Activated T-cell treated with anti-CD3 and anti-CD28 coated beads for 48 hours (primary cell): ENCODE data around the gene HOXD8.

Source experiments
- DNase-seq: peaks from one replicate; pipeline ENCODE4 v3.0.0-alpha.2; 2020; ENCODE audit warnings: low read depth

Gene HOXD8

GRCh38 chr2:176128982-176129796 lies at the start of gene HOXD8:
HOXD8 (plus strand) TSS chr2:176129705; CDS start chr2:176130367, 662 bp downstream.
- DNase-seq, result no peak

DNA sequence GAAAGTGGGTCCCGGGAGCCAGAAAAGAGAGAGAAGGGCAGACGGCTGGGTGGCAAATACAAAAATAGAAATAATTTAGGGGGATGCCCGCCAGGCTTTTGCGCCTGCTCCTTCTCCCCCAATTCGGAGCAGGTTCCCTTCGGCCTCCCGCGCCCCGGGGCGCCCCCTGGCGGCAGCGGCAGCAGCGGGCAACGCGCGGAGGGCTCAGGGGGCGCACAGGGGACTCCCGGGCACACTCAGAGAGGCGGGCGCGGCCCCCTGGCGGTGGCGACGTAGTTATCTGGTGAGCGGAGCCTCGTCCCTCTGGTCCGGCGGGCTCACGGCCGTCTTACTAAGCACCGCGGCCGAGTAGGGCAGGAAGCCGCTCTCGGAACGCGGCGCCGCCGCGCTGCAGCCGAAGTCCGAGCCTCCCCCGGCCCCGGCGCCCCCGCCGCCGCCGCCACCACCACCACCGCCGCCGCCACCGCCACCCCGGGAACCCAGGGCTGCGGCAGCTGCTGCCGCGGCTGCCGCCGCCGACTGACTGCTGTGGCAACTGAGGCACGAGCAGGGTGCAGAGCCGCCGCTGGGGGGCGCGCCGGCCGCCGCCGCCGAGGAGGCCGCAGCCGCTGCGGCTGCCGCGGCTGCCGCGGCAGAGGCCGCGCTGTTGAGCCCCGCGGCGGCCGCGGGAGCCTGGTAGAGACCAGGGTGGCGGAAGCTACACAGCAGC lies 49.5 kb upstream of the HOXD8 start:
- peak; percentile 49 for DNase-seq

DNA sequence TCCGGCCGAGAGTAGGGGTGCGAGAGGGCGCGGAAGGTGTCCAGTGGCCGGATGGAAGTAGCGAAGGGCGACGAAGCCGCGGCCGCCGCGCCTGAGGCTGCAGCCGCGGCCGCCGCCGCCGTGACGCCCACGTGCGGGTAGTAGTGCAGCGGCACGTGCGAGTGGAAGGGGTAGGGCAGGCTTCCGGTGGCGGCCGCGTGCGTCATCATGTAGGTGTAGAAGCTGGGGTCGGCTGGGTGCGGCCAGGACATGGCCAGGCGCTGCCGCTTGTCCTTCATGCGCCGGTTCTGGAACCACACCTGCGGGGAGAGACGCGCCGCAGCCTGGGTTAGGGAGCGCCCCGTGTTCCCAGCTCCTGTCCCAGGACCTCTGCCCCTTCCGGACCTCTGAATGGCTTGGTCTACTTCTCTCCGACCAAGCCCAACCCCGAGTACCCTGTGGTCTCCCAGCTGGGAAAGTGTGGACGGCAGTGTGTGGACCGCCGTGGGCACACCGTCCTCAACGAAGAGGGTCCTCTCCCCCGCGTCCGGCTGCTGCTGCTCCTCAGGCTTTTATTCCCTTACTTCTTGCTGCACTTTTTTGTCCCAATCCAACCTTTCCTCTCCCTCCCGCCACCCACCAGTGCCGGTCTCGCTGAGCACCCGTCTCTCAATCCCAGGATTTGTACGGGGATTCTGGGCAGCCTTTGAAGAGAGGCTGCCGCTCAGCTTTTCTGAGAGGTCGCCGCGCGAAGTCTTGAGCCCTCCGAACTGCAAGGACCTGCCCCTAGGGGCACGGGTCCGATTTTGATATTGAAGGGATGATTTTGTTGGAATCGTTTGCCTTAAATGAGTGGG lies 48.7 kb upstream of the HOXD8 start:
- DNase-seq, result no peak

DNA sequence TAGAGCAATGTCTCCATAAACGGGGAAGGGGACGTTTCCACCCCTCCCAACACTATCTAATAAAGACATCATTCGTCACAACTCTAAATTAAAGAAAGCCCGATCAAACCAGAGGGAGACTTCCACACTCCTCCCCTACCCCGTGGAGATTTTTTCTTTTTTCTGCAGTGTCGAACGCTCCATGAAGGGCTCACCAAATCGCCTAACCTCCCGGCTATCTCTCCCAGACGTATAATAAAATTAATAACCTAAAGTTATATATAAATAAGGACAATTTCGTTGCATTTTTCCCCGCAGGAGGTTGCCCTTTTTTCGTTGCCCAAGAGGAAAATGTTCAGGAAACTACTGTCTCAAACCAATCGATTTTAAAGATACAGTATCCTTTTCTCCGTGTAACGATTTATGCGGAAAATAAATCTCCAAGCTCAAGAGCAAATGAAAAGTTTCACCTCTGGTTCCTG lies 48.1 kb upstream of the HOXD8 start:
- no peak for DNase-seq

DNA sequence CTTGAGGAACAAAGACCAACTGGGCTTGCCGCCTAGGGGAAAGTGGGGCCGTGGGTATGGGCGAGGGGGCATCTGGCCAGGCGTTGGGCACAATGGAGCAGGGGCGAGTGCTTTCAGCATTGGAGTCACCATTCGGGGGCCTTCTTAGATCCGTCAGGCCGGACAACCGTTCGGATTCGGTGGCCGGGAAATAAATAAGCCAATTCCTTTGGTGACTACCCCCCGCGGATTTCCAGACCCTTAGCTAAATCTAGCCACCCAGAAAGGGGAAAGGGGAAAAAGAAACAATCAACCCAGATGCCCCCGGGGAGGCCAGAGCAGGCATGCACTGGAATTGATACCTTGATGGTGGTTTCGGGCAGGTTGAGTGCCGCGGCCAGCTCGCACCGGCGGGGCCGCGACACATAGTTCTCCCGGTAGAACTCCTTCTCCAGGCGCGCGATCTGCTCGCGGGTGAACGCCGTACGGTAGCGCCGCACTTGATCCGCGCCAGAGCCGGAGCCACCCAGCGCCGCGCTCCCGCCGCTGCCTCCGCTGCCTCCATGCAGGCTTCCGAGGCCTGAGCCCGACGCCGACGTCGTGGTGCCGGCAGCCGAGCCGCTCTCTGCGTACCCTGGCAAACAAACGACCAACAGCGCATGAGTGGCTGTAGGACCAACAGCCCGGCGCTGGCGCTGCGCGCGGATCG lies 47.5 kb upstream of the HOXD8 start:
- DNase-seq, result no peak

- DNase-seq, result no peak
These were observed 47.0 kb upstream of the HOXD8 start for GRCh38 chr2:176082525-176082823.

DNA sequence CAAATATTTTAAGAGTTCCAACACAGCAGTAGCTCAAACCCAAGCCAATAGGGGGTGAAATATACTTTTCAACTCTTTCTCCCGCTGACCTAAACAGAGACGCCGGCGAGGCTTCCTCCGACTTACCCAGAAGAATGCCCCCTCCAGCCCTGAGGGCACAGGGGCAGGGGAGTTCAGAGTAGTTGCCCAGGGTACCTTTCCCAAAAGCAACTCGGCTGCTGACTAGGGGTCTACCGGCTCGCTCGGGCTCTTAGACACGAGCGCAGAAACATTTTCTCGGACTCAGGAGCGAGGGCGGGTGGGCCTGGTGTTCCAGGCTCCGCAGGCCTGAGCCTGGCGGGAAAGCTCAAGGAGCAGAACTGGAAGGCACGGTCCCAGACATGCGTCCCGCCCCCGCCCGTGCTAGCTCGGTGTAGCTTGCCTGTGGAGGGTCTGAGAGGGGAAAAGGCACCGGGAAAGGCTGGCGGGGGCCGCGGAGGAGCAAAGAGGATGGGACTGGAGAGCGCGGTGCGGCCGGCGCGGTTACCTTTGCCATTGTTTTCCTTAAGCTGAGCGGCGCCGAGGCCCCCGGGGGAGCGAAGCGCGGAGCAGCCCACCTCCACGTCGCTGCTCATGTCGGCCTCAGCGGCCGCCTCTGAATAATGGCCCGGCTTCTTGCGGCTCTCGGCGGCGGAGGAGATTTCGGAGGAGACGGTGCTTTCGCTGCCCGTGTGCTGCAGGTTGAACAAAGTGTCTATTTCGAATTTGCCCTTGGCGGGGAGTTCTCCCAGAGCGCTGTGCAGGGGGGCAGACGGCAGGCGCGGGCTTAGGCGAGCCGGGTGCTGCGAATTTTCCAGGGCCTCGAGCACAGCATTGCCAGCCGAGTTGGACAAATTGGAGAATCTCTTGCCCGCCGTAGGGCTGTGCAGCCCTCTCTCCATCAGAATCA lies 46.4 kb upstream of the HOXD8 start:
- DNase-seq, result no peak

GRCh38 chr2:176083796-176084261 lies 45.7 kb upstream of the HOXD8 start, which contains the start of gene EVX2:
EVX2 (minus strand) TSS chr2:176083962; CDS start chr2:176083776, 186 bp downstream.
- no peak for DNase-seq

GRCh38 chr2:176084611-176085119 lies 44.8 kb upstream of the HOXD8 start:
- DNase-seq, result no peak

DNA sequence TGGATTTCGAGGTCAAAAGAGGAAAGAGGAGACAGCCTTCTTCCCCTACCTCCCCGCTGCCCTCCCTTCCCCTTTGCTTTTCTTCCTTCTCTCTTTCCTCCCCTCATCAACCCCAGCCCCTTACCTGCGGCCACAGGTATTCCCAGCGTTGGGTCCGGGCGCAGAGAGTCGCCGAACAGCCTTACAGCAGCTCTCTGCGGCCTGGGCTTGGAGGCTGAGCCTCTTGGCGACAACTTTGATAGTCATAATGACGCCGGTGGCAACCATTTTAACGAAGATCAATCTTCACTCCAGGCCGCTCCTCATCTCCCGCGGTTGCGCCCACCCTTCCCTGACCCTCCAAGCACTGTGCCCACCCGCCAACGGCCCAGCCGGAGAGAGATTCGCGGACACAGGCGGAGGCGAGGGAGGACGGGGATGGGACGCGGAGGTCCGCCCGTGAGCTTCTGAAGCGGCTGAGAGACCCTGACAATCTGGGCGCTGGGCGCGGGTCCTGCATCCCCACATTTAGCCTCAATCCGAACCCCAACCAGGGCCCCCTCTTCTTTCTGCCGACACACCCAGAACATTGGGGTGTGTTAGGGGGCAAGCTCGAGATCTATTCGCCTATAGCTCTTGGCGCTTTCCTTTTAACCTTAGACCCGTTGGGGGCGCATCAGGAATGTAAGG lies 44.3 kb upstream of the HOXD8 start:
- no peak for DNase-seq

GRCh38 chr2:176085861-176086771 lies 43.4 kb upstream of the HOXD8 start:
- DNase-seq, result no peak

GRCh38 chr2:176087330-176088047 lies 42.0 kb upstream of the HOXD8 start:
- no peak for DNase-seq

DNA sequence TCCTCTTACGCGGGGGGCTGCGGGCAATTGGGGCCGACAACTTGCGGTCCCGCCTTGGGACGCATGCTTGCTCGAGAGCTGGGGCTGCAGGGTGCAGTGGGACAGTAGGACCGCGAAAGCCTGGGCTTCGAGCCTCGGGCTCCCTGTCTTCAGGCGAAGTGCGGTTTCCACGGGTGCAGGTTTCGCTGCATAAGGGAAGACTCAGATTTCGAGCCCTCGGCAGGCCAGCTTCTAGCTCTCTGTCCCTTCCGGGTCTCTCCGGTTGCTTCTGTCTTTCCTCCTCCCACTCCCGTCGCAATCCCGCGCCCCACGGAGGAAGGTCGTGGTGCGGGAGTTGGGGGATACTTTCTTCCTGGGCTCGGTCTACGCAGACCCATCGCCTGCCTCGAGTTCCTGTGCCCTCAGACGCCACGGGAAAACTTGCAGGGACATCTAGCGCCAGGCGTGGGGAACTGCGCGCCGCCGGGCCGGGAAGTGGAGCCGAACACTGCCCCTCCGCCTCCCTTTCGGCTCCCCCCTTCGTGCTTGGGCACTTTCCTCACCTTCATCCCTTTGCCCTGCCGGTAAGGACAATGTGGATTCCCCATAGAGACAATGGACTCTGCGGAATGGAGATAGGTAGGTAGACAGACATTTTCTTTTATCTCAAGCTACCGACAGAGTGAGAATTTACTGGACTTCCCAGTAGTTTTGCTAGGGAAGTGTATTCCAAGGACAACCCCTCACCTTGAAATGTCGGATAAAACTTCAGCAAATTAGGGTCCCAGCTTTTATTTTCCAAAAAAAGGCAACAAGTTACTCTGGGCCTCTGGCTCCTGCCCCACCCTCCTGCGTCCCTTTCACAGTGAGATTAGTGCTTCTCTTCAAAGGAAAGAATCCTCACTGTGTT lies 41.2 kb upstream of the HOXD8 start:
- DNase-seq, result no peak

DNA sequence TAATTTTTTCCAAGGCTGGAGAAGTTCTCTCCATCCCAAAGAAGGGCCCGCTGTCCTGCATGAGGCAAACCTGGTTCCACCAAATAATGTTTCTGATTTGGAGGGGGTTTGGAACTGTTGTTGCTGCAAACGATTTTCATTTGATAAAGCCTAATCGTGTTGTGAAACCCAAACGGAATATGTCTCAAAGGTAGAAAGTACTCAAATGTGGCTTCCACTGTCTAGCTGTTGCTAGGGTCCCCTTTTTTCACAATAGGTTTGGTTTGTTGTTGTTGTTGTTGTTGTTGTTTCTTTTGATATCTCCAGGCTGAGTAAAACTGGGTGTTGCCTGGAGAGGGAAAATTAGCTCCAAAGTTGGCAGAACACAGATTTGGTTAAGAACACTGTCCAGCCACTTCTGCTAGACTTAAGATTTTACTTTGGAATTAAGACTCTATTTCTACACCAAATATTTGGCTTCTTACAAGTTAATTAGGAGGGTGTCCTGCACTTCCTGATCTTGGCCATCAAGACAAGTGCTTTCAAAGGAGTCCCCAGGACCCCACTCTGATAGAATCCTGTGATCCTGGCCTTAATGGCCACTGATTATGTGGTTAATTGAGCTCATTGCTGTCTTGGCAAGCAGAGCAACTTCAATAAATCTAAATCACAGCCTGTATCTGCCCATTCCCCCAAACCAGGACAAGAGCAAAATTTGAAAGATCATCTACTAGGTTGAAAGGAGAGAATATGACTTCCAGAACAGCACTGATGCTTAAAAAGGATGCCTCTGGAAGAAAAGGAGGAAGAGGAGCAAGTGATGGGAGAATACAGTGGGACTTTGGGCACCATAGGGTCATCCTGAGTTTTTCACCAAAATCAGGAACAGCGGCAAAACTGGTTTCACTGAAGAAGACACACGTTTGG lies 40.3 kb upstream of the HOXD8 start:
- DNase-seq, result no peak

DNA sequence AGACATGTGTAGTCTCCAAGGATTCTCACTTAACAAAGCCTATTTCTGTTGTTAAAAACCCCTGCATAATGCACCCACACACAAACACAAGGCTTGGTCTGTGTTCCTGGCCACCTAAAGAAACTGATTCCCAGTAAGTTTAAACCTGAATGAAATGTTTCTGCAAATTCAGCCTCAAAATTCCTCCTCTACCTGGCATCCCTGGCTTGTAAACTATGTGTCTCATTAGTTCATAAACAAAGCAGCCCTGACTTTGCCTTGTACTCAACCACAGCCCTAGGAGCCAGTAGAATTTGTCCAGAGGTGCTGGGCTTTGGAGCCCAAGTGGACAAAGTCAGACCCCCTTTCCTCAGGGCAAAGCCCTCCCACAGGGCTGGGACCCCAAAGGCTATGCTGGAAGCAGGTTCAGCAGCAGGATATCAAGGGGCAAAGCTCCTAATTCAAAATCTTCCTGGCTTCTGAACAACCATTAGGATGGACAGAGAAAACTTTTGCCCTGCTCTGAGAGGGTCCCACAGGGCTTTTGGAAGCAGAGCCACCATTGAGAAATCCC lies 39.6 kb upstream of the HOXD8 start:
- DNase-seq, result no peak

- no peak for DNase-seq
These were observed 38.6 kb upstream of the HOXD8 start for GRCh38 chr2:176090862-176091261.
